H7 (cell line): ENCODE results near the gene SP110. TPM values are rescaled to one million over a fixed set of nuclear protein-coding genes. Genes with fewer than 3 reads are reported as not detected.

Source experiments
- DNase-seq: peaks from one replicate; pipeline ENCODE4 v3.0.0; 2012
- H3K27me3 ChIP-seq: 2 replicates; pipeline ENCODE4 v1.6.0; 2011; ENCODE audit warnings: mild to moderate bottlenecking, low read length; ENCODE audit not compliant: control insufficient read depth, insufficient read depth
- H3K36me3 ChIP-seq: replicated peaks from 2 replicates; pipeline ENCODE4 v1.5.1; 2011; ENCODE audit warnings: low read length; ENCODE audit not compliant: control insufficient read depth, insufficient read depth
- H3K4me3 ChIP-seq: 2 replicates; pipeline ENCODE4 v1.5.1; 2011; ENCODE audit warnings: low read depth, mild to moderate bottlenecking, control low read depth, low read length, moderate library complexity; ENCODE audit not compliant: insufficient read depth
- total RNA-seq: library from RNA; depleted of rRNA; stranded (reverse); fragments of >200 nt; shearing (Covaris generic); gene quantifications from 2 replicates; pipeline ENCODE4 v1.2.3, GENCODE V29; 2014

The SP110 gene
- total RNA-seq, 1 experiment from 2014 or later, result 1.8 TPM

DNA sequence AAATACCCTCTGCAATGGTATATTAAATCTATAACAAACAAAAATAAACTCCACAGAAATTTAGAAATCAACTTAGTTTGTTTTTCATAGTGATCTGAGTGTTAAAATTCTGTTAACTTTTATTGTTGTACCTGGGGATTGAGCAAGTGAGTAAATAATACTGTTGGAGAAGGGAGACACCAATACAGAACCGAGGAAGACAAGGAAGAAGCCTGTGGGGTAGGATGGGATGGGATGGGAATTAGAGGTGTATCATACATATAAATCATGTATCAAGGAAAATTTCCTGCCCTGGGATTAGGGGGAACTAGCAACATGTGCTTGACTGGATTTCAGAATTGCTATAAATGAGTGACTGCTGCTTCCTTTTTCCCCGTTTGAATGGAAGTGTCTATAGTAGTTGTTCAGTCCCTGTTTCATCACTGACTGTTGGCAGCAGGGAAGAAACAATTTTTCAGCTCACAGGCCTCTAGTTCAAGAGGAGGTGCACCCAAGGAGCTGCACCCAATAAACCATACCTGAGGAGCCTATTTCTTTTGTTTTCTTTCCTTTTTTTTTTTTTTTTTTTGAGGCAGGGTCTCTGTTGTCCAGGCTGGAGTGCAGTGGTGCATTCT is 53.1 kb downstream of the SP110 start:
- Histone ChIP-seq H3K4me3 (no peak overlapping the region), H3K27me3 (no peaks in the 10 kb centered on the region), H3K36me3 (no peaks in the 10 kb centered on the region)
- DNase-seq, result no peak

DNA sequence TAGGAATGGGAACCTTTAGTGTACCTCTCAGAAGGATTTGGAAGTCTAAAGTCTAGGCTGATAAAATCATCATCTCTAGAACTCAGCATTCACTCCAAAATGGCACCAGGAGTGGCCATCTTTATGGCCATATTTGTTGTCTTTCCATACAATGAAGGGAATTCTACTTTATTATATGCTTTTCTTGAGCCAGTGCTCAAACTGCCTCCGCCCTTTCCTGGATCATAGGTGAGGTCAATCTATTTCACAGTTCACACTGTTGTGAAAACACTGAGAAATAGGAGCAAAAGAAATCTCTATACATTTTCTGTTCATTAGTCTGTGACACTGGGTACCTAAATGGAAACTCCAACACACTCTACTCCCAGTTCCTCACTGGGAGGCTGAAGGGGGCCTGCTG is 55.6 kb downstream of the SP110 start:
- H3K36me3 ChIP-seq, result no peaks in the 10 kb centered on the region
- DNase-seq, result no peak
- no peaks in the 10 kb centered on the region for H3K27me3 ChIP-seq
- H3K4me3 ChIP-seq, result no peak overlapping the region

DNA sequence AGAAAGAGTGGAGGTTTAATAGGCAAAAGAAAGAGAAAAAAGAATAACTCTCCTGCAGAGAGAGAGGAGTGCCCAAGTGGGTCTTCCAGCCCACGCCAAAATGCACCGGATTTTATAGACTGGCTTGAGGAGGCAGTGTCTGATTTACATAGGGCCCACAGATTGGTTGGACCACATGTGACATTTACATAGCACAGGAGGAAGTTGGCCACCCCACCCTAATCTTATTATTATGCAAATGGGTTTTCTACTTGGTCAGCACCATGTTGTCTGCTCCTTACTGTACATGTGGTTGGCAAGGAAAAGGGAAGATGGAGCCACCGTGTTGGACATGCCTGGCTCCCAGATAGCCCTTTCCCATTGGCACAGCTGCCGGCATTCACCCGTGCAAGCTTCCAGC is 56.8 kb downstream of the SP110 start:
- Histone ChIP-seq H3K27me3 (no peaks in the 10 kb centered on the region), H3K4me3 (no peak overlapping the region), H3K36me3 (no peaks in the 10 kb centered on the region)
- no peak for DNase-seq

DNA sequence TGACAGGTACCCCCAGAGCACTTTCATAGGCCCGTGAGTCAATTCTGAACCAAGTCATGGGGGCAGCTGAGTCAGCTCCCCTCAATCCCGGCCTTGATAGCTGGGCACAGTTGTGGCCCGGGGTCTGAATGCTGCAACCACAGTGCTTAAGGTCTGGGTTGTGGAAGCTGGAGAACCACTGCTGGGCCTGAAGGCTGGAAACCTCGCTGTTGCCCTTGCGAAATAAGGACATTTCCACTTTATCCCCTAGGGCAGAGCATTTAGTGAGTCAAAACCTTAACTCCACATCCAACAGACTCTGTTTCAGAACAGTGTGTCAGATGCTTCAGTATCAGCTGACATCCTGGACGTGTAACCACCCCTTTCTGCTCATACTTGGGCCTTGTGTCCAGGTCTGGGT is 58.6 kb downstream of the SP110 start:
- DNase-seq, result no peak

DNA sequence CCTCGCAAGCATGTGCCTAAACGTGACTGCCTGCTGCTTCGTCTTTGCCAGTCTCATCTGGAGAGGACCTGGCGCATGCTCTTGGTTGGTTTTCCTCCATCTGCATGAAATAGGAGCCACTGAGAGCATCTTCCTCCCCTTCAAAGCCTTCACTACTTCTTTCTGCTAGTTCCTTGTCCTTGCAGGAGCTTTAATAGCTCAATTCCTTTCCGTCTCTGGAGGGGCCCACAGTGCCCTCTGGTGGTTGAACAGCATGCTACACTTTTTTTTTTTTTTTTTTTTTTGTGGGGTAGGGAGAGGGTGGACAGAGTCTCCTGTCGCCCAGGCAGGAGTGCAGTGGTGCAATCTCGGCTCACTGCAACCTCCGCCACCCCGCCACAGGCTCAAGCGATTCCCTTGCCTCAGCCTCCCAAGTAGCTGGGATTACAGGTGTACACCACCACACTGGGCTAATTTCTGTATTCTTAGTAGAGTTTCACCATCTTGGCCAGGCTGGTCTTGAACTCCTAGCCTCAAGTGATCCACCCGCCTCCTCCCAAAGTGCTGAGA is 59.6 kb downstream of the SP110 start:
- no peak overlapping the region for H3K4me3 ChIP-seq
- peak; percentile 76 for DNase-seq
- no peaks in the 10 kb centered on the region for H3K27me3 ChIP-seq
- H3K36me3 ChIP-seq, result no peaks in the 10 kb centered on the region

More for the DNA sequence above, 58.6 kb downstream of the SP110 start:
- Histone ChIP-seq H3K27me3 (no peaks in the 10 kb centered on the region), H3K36me3 (no peaks in the 10 kb centered on the region), H3K4me3 (no peak overlapping the region)

DNA sequence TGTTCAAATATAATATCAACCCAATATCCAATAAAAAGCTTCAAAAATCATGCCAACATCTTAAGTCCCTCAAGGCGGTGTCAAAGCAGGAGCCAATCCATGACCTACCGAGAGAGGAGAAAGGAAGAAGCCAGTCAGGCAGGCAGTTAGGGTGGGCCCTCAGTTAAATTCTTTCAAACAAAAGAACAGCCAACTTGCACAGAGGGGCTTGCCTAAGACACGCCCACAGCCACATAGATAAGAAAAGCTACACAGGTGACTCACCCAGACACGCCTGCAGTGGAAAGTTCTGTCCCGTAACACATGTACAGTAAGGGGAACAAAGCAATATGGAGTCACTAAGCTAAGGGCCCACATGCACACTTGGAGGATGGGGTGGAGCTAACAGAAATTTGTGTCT is 61.3 kb downstream of the SP110 start:
- H3K36me3 ChIP-seq, result no peaks in the 10 kb centered on the region
- no peak for DNase-seq
- no peak overlapping the region for H3K4me3 ChIP-seq
- no peaks in the 10 kb centered on the region for H3K27me3 ChIP-seq

DNA sequence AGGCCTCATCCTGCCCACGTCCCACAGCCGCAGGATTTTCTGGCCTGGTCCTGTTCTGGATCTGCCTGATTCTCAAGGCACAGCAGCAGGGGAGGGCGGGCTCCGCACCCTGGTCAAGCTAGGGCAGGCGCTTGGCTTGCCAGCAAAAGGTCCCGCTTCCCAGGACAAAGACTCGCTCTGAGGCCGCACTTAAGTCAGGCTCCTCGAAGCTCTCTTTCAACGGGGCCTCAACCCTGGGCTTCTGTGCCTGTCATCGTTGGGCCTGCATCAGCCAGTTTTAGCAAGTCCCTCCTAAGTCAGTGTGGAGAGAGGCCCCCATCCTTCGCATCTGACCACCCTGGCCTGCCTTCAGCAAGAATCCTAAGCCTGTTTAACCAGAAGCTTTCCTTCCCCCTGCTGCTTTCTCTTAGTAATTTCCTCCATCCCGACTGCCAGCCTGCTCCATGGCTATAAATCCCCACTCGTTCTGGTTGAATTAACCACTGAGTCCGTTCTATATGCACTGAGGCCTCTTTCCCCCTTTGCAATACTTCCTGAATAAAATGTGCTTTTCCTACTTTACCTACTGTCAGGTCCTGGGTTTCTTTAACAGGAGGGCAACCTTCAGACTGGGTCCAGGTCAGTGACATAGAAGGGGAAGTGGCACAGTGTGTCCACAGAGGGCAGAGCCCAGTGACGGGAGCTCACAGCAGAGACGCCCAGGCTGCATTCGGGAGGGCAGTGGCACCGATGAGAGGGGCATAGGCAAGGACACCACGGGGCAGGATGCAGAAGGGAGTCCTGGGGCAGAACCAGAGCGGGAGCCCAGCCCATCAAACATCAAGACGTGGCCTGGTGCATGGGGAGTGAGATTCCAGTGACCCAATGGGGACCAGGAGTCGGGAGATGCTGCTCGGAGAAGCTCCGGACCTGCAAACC is 62.7 kb downstream of the SP110 start:
- no peak for DNase-seq
- Histone ChIP-seq H3K27me3 (no peaks in the 10 kb centered on the region), H3K36me3 (no peaks in the 10 kb centered on the region), H3K4me3 (no peak overlapping the region)

DNA sequence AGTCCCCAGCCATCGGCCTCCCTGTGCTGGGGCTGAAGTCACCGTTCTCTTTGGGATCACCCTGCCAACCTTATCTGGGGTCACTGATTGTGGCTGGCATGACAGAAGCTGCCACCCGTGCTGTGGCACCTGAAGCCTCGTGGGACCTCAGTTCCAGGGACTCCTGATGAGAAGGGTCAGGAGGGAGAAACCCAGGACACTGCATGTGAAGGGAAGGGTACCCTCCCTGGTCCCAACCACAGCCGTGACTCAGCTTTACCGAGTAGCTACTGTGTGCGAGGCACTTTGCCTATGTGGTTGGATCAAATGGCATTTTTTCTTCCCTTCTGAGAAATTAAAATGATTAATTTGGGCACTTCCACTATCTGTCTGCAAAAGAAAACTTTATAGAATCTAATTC is 64.4 kb downstream of the SP110 start:
- no peak for DNase-seq
- H3K36me3 ChIP-seq, result no peaks in the 10 kb centered on the region
- H3K27me3 ChIP-seq, result no peaks in the 10 kb centered on the region
- no peak overlapping the region for H3K4me3 ChIP-seq

DNA sequence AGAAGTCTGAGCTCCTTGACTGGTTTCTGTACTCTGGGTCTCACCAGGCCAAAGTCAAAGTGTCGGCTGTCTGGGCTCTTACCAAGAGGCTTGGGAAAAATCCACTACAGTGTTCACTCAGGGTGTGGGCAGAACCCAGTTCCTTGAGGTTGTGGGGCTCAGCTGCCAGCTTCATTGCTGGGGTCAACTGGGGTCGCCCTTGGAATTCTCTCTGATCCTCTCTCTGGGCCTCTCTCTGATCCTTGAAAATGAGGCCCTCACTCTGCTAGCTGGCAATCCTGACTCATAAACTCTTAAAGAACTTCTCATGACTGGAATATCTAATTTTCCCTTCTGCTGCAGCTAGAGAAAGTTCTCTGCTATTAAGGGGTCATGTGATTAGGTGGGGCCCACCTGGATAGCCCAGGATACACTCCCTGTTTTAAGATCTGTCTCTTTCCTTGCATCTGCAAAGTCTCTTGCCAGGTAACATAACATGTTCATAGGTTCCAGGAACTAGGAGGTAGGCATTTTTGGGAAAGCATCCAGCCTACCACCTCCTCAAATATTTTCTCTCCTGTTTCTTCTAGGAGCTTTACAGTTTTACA is 66.3 kb downstream of the SP110 start:
- Histone ChIP-seq H3K27me3 (no peaks in the 10 kb centered on the region), H3K36me3 (no peaks in the 10 kb centered on the region)
- DNase-seq, result no peak

DNA sequence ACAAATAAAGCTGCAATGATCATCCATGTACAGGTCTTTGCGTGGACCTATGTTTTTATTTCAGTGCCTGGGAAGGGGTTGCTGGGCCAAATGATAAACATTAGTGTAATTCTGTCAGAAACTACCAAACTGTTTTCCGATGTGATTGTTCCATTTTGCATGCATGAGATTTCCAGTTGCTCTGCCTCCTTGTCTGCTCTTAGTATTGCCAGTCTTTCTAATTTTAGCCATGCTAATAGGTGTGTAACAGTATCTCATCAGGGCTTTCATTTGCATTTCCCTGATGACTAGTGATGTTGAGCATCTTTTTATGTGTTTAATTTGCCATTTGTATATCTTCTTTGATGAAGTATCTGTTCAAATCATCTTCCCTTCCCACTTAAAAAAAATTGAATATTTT is 67.5 kb downstream of the SP110 start:
- no peak for DNase-seq
- no peaks in the 10 kb centered on the region for H3K27me3 ChIP-seq
- no peak overlapping the region for H3K4me3 ChIP-seq
- no peaks in the 10 kb centered on the region for H3K36me3 ChIP-seq

More for the DNA sequence above, 66.3 kb downstream of the SP110 start:
- H3K4me3 ChIP-seq, result no peak overlapping the region

DNA sequence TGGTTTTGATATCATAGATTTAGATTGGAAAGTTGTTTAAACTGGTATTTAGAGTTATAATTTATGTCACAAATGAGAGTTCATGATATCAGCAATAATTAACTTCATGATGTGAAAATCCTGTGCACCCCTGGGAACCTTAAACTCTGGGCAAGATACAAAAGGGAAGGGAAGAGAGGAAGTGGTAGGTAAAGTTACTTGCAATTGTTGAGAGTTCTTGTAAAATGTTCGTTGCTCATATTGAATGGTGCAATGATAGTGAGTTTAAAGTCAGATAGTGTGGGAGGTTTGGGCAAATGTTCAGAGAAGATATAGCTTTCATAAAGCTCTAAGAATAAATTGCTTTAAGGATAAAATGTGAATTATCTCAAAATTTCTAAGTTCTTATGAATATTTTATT is 75.4 kb downstream of the SP110 start:
- Histone ChIP-seq H3K36me3 (no peaks in the 10 kb centered on the region), H3K27me3 (no peaks in the 10 kb centered on the region), H3K4me3 (no peak overlapping the region)
- no peak for DNase-seq

DNA sequence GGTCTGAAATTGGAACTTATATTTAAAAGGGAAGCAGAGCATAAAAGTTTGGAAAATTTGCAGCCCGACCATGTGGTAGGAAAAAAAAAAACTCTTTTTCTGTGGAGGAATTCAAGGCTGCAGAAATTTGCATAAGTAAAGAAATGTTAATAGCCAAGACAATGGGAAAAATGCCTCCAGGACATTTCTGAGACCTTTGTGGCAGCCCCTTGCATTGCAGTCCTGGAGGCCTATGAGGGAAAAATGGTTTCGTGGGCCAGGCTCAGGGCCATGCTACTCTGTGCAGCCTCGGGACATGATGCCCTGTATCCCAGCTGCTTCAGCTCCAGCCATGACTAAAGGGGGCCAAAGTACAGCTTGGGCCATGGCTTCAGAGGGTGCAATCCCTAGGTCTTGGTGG is 79.1 kb downstream of the SP110 start:
- H3K4me3 ChIP-seq, result no peak overlapping the region
- H3K27me3 ChIP-seq, result no peaks in the 10 kb centered on the region
- no peak for DNase-seq
- H3K36me3 ChIP-seq, result no peaks in the 10 kb centered on the region

DNA sequence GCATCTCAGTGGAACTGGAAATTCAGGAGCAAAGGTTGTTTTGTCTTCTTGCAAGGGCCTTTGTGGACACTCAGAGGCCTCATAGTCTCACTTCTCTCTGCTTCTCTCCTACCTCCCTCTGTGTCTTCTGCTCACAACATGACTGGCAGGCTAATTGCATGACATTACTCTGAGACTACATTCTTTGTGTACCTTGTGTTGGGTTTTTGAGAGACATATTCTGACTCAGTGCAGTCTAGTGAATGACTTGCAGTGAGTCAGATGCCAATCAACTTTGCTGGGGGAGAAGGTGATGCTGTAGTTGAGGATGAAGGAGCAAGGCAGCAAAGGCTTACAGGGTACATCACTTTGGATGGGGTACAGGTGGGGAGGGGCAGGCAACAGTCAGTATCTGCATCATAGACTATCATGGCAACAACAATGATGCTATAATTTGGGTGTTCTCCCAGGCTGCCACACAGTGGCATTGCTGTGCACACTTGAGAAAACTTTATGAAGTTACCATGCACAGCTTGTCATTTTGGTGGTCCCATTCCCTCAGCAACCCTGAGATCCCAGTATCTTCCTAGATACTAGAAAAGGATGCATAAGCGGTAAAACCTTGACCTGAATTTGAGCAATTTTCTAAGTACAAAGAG is 81.8 kb downstream of the SP110 start:
- no peaks in the 10 kb centered on the region for H3K36me3 ChIP-seq
- DNase-seq, result no peak
- no peaks in the 10 kb centered on the region for H3K27me3 ChIP-seq
- H3K4me3 ChIP-seq, result no peak overlapping the region

DNA sequence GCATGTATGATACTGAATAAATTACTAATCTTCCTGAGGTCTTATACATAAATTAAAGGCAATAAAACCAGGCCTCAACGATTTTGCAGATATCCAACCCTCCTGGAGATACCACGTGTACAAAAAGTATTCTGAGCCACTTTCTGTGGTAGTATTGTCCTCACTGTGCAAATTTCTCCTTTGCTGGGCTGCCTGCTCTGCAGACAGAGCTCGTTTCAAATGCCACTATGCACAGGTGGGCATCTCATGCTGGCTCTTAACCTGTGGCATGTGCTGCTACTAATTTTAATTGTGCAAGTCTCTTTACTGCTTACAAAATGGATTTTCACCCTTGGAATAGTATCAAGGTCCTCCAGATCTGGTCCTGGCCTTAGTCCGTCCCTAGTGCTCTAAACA is 84.7 kb downstream of the SP110 start:
- Histone ChIP-seq H3K4me3 (no peak overlapping the region), H3K27me3 (no peaks in the 10 kb centered on the region), H3K36me3 (no peaks in the 10 kb centered on the region)
- no peak for DNase-seq
